ENCODE data around the gene INF2. TPM values are rescaled to one million over a fixed set of nuclear protein-coding genes. Genes with fewer than 3 reads are reported as not detected.

The INF2 gene
- total RNA-seq, 1 experiment from 2014 or later: 113 TPM

DNA sequence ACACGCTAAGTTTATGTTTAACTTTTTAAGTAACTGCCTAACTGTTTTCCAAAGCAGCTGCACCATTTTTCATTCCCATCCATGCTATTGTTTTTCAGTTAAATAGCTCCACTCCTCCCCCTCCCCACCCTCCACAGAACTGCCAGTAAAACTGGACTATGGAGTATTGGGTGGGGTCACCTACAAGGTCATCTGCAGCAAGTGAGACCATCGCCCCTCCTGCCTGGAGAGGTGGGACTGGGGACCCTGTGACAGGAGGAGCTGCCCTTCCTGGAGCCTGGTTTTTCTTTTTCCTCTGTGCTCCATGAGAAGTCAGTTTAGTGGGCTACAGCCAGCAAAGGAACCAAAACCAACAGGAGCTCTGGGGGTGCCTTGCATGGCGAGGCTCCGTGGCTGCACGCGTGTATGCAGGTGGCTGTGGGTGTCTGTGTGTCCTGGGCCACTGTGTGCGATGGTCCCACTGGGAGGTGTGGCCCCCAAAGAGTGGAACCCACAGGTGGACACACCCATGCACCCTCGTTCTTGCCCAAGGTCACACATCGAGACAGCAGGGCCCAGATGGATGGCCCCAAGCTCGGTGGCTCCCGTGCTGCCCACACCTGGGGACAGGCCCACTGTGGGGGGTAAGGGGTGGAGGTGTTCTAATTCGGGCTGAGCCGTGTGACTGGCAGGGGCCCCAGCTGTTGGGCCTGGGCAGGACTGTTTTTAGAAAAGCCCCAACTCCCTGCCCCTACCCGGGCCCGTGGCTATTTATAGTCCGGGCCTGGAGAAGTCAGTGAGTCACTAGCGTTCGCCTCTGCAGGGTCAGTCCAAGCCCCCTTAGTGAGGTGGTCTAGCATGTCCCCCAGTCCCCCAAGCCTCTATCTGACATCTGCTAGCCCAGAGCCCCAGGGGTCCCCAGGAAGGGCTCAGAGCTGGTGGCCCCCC lies 32.4 kb downstream of the INF2 start:
- BruUV-seq (replicated peaks): no TSS peak
- H3K9me2 ChIP-seq (ENCODE audit: insufficient read depth): no peaks in the 10 kb centered on the region
- no peaks in the 10 kb centered on the region for H3K36me3 ChIP-seq (ENCODE audit: low read depth)
- H3K4me2 ChIP-seq: no peak overlapping the region
- TF ChIP-seq EZH2 (IDR thresholded peaks at IDR 0.05; ENCODE audit: low read depth): no peak
- TF ChIP-seq, protein P1, sequence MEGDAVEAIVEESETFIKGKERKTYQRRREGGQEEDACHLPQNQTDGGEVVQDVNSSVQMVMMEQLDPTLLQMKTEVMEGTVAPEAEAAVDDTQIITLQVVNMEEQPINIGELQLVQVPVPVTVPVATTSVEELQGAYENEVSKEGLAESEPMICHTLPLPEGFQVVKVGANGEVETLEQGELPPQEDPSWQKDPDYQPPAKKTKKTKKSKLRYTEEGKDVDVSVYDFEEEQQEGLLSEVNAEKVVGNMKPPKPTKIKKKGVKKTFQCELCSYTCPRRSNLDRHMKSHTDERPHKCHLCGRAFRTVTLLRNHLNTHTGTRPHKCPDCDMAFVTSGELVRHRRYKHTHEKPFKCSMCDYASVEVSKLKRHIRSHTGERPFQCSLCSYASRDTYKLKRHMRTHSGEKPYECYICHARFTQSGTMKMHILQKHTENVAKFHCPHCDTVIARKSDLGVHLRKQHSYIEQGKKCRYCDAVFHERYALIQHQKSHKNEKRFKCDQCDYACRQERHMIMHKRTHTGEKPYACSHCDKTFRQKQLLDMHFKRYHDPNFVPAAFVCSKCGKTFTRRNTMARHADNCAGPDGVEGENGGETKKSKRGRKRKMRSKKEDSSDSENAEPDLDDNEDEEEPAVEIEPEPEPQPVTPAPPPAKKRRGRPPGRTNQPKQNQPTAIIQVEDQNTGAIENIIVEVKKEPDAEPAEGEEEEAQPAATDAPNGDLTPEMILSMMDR (conservative IDR thresholded peaks at IDR 0.05): no peak
- no peak overlapping the region for H3K4me3 ChIP-seq
- H3K4me1 ChIP-seq (replicated peaks; ENCODE audit: insufficient read depth): peaks cover 6% of the 10 kb centered on the region; the same call in 1 of the 2 replicates
- no peaks in the 10 kb centered on the region for H3K79me2 ChIP-seq (ENCODE audit: low read depth)
- no peak overlapping the region for H3K27ac ChIP-seq
- no peak for DNase-seq
- H3F3A ChIP-seq (ENCODE audit: insufficient read depth, low read depth): peaks cover 10% of the 10 kb centered on the region; the same call in 1 of the 2 replicates
- no peak overlapping the region for H2AFZ ChIP-seq
- no peaks in the 10 kb centered on the region for H3K9me3 ChIP-seq (ENCODE audit: insufficient read depth, low read depth)
- POLR2A ChIA-PET (ENCODE audit: unreplicated experiment): no interaction called here
- no peaks in the 10 kb centered on the region for H3K27me3 ChIP-seq (ENCODE audit: insufficient read depth, low read depth)
- intact Hi-C loops (cut with micrococcal nuclease; ENCODE audit: unreplicated experiment): no loop called here
- CTCF ChIA-PET: no interaction called here
- H4K20me1 ChIP-seq (ENCODE audit: insufficient read depth): peaks cover 13% of the 10 kb centered on the region; the same call in 1 of the 2 replicates

DNA sequence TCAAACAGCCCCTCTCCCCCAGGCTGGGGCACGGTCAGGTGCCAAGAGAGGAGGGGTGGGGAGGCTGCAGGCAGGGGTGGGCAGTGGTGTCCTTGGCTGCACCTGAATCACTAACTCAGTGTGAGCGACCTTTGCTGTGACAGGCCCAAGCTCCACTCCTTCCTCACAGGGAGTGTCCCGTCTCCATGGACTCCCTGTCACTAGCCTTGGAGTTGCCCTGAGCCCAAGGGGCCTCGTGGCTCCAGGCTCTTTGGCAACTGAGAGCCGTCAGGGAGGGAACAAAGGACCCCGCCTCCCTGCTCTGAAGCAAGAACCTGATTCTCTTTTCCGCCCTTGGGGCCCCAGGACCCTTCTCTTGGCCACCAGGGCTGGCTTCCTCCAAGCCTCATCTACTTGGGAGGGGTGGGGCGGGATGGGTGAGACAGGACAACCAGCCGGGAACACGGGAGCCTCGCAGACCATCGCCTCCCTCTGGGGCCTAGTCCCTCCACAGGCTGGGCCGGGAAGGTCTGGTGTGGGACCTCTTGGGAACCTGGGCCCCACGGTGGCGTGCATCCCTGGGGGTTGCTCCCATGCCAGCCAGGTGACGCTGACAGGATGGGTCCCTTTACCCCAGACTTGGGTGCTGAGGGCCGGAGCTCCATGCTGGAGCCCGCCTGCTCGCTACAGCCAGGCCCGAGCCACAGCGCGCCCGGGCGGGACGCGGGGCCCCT lies 33.7 kb downstream of the INF2 start:
- POLR2A ChIA-PET (ENCODE audit: unreplicated experiment): no interaction called here
- no peaks in the 10 kb centered on the region for H3K9me3 ChIP-seq (ENCODE audit: insufficient read depth, low read depth)
- no peaks in the 10 kb centered on the region for H3K27me3 ChIP-seq (ENCODE audit: insufficient read depth, low read depth)
- peak overlapping the region; percentile 68; the same call in 1 of the 2 replicates for H3K4me3 ChIP-seq
- peak overlapping the region; percentile 88; the same call in 1 of the 2 replicates for H2AFZ ChIP-seq
- no peaks in the 10 kb centered on the region for H3K79me2 ChIP-seq (ENCODE audit: low read depth)
- peaks cover 10% of the 10 kb centered on the region; the same call in 1 of the 2 replicates for H3F3A ChIP-seq (ENCODE audit: insufficient read depth, low read depth)
- no TSS peak for BruUV-seq (replicated peaks)
- intact Hi-C loops (cut with micrococcal nuclease; ENCODE audit: unreplicated experiment): no loop called here
- peaks cover 6% of the 10 kb centered on the region; the same call in 1 of the 2 replicates for H3K4me1 ChIP-seq (replicated peaks; ENCODE audit: insufficient read depth)
- H3K4me2 ChIP-seq: peak overlapping the region; percentile 79
- TF ChIP-seq EZH2 (IDR thresholded peaks at IDR 0.05; ENCODE audit: low read depth): no peak
- TF ChIP-seq, protein P1 (conservative IDR thresholded peaks at IDR 0.05): no peak
- H3K36me3 ChIP-seq (ENCODE audit: low read depth): no peaks in the 10 kb centered on the region
- H4K20me1 ChIP-seq (ENCODE audit: insufficient read depth): peaks cover 13% of the 10 kb centered on the region; the same call in 1 of the 2 replicates
- H3K27ac ChIP-seq: no peak overlapping the region
- no peaks in the 10 kb centered on the region for H3K9me2 ChIP-seq (ENCODE audit: insufficient read depth)
- CTCF ChIA-PET: no interaction called here
- DNase-seq: no peak

DNA sequence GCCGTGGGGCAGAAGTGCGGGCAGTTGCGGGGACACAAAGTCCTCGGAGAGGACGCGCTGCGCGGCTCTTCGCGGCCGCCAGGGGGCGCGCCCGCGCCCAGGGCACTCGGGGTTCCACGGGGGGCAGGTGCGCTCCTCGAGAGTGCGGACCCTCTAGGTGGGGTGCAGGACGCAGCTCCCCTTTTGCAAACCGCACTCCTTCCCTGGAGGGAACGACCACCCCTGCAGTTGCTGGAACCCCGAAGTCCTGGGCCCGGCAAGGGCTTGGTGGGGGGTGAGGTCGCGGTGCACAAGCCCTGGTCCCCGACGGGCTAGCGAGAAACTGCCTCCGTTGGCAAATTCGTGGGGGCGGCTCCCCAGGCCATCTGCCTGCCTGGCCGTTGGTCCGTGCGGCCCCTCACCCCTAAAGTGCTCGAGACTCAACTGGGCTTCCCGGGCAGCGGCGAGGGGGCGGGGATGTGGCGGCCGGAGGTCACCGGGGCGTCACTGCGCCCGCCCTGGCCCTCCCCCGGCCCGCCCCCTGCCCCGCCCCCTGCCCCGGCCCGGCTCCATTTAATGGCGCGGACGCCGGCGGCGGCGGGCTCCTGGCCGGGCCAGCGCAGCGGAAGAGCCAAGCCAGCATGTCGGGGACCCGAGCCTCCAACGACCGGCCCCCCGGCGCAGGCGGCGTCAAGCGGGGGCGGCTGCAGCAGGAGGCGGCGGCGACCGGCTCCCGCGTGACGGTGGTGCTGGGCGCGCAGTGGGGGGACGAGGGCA lies 34.4 kb downstream of the INF2 start, which contains the start of gene ADSS1:
Gene ADSS1, plus strand, starts transcription at position 579 of the 756 bp plus-strand sequence. Its CDS starts 42 bp downstream, at position 621.
- TF ChIP-seq, protein P1 (conservative IDR thresholded peaks at IDR 0.05): peak; percentile 98
- TF ChIP-seq EZH2 (IDR thresholded peaks at IDR 0.05; ENCODE audit: low read depth): no peak
- Histone ChIP-seq H3K27ac (no peak within 1 kb of the TSS), H3K27me3 (ENCODE audit: insufficient read depth, low read depth) (no peaks in the 10 kb centered on the region), H3K4me3 (peak within 1 kb of the TSS; percentile 68), H3K9me2 (ENCODE audit: insufficient read depth) (no peaks in the 10 kb centered on the region), H3F3A (ENCODE audit: insufficient read depth, low read depth) (peaks cover 10% of the 10 kb centered on the region; the same call in 1 of the 2 replicates), H3K9me3 (ENCODE audit: insufficient read depth, low read depth) (no peaks in the 10 kb centered on the region), H4K20me1 (ENCODE audit: insufficient read depth) (peaks cover 13% of the 10 kb centered on the region; the same call in 1 of the 2 replicates), H3K4me2 (peak within 1 kb of the TSS; percentile 79), H3K79me2 (ENCODE audit: low read depth) (no peaks in the 10 kb centered on the region), H3K4me1 (replicated peaks; ENCODE audit: insufficient read depth) (peaks cover 6% of the 10 kb centered on the region; the same call in 1 of the 2 replicates), H2AFZ (peak within 1 kb of the TSS; percentile 88), H3K36me3 (ENCODE audit: low read depth) (no peaks in the 10 kb centered on the region)
- ChIA-PET POLR2A (ENCODE audit: unreplicated experiment) (no interaction called here), CTCF (no interaction called here)
- no TSS peak for BruUV-seq (replicated peaks)
- peak in 1 of 2 experiments; percentile 58 for DNase-seq
- intact Hi-C loops (cut with micrococcal nuclease; ENCODE audit: unreplicated experiment): no loop called here

All from PC-9 (cell line).